HG03064 (cell line): ENCODE results near the gene NIN.
"Not testable (repeated sequence)": the region's sequence is repeated elsewhere in the genome, so short reads cannot be mapped to it uniquely, and the experiment has no call there.

Experiments
- ATAC-seq: cut with Tn5 transposase; IDR thresholded peaks from one replicate; pipeline ENCODE4 v1.9.1; 2021; ENCODE audit warnings: low read depth; ENCODE audit not compliant: unreplicated experiment

Gene NIN

GRCh38 chr14:50719911-50720759, 110.8 kb downstream of the NIN start:
- ATAC-seq = no peak

- ATAC-seq = no peak
These were observed 112.0 kb downstream of the NIN start for GRCh38 chr14:50718949-50719348.

GRCh38 chr14:50717811-50718210, 113.2 kb downstream of the NIN start:
- ATAC-seq = no peak

- ATAC-seq = no peak
These were observed 116.4 kb downstream of the NIN start for GRCh38 chr14:50714450-50715073.

GRCh38 chr14:50711043-50711442, 119.9 kb downstream of the NIN start:
- ATAC-seq = no peak

- ATAC-seq = no peak
These were observed 125.9 kb downstream of the NIN start for GRCh38 chr14:50705026-50705593.

- no peak for ATAC-seq
These were observed 126.4 kb downstream of the NIN start for GRCh38 chr14:50704454-50705010.

GRCh38 chr14:50697659-50698290, 133.2 kb downstream of the NIN start:
- ATAC-seq = no peak

GRCh38 chr14:50694260-50694659, 136.7 kb downstream of the NIN start:
- not testable (repeated sequence) for ATAC-seq

GRCh38 chr14:50688875-50689274, 142.1 kb downstream of the NIN start:
- ATAC-seq = no peak

GRCh38 chr14:50679674-50680073, 151.3 kb downstream of the NIN start:
- ATAC-seq = no peak

- no peak for ATAC-seq
These were observed 152.8 kb downstream of the NIN start for GRCh38 chr14:50678163-50678562.

GRCh38 chr14:50677527-50678063, 153.4 kb downstream of the NIN start:
- ATAC-seq = peak; percentile 58

GRCh38 chr14:50676814-50677516, 154.0 kb downstream of the NIN start:
- no peak for ATAC-seq

GRCh38 chr14:50675597-50675996, 155.4 kb downstream of the NIN start:
- ATAC-seq = no peak

- no peak for ATAC-seq
These were observed 160.1 kb downstream of the NIN start for GRCh38 chr14:50670866-50671256.

- no peak for ATAC-seq
These were observed 160.6 kb downstream of the NIN start for GRCh38 chr14:50670196-50670865.
